HG02610 (cell line): ENCODE measurements around the gene MYO1G.

Experiments
- ATAC-seq: cut with Tn5 transposase; IDR thresholded peaks from one replicate; pipeline ENCODE4 v1.9.1; 2021; ENCODE audit warnings: mild to moderate bottlenecking, moderate library complexity; ENCODE audit not compliant: unreplicated experiment

Gene MYO1G

DNA sequence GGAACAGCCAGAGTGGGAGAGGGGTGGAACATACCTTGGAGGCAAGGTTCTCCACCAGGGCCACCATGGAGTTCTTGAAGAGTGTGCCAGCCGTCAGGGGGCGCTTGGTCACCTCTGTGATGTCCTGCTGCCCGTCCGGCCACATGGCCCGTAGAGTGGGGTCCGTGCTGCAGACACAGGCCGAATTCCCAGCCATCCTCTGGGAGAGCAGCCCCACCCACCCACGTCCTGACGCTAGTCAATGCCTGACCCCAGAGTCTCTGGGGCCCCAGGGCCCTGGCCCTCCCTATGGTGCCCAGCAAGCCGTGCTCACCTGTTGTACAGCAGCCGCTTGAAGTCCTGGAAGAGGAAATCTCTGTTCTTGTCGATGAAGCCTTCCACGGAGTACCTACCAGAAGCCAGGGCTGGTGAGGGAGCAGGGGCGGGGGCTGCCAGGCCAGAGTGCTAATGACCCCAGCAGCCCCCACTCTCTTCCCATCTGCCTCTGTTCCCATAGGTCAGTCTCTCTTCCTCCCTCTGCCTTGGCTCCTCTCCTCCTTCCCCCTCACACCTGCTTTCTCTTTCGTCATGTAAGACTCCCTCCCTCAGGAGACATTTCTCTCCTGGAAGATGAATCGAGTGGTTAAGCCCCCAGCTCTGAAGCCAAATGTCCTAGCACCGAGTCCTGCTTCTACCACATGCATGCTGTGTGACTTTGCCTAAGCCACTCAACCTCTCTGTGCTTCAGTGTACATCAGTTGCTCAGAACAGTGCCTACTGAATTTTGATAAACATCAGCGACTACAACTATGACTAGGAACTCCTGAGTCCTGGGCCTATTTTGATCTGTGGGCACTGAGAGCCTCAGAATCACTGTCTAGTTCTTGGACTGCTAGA lies 11.0 kb downstream of the MYO1G start:
- no peak for ATAC-seq

GRCh38 chr7:44966731-44967538 lies 11.9 kb downstream of the MYO1G start:
- no peak for ATAC-seq

DNA sequence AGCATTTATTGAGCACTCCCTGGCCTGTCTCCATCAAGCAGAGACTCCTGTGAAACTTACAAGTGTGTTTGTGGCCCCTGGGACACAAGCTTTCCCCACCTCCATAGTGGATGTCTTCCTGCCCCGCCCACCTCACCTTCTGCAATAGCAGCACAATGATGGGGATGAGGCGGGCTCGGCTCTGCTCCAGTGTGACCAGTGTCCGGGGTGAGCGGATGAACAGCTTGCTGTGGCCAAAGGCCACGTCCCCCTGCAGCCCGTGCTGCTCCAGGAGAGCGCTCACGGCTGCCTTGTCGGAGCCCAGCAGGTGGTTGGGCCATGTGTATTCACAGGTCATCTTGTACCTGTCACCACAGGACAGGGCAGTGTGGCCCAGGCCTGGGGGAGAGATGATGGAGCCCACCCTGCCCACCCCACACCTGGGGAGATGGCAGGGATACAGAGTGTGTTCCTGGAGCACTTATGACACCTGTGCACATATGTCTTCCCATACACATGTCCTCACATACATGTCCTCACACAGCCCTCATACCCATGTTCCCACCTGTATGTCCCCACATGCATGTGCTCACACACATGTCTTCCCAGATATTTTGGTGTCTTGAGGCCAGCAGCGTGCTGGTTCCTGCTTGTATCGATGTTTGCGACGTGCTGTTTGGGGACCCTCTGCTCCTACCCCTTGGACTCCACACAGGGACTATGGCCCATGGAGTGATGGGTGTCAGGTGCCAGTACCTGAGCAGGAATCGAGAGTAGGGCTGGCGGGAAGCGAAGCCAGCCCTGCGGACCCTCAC lies 12.7 kb downstream of the MYO1G start:
- no peak for ATAC-seq

- no peak for ATAC-seq
Measured at GRCh38 chr7:44965441-44965903, 13.3 kb downstream of the MYO1G start.

DNA sequence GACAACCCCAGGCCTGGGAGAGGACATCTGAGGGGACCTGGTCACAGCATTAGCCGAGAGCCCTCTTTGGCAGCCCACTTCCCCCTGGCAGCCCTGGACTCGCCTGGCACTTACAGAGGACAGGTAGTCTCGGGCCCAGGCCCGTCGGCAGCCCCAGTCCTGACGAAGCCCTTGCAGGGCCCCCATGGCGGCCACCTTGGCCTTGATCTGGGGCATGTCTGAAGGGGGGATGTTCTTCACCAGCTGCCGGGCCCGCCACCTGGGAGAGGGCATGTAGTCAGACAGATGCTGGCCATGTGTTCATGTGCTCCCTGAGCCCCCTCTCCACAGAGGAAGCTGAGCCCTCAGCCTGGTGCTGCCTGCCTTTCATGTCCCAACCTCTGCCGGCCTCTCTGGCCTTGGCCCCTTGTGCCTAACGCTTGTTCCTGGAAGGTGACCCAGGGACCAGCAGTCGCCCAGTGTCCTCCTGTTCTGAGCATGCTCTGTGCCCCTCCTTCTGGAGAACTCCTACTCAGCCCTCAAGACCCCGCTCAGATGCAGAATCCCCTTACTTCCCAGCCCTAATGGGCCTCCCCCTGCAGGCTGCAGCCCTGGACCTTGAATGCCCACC lies 13.9 kb downstream of the MYO1G start:
- no peak for ATAC-seq

DNA sequence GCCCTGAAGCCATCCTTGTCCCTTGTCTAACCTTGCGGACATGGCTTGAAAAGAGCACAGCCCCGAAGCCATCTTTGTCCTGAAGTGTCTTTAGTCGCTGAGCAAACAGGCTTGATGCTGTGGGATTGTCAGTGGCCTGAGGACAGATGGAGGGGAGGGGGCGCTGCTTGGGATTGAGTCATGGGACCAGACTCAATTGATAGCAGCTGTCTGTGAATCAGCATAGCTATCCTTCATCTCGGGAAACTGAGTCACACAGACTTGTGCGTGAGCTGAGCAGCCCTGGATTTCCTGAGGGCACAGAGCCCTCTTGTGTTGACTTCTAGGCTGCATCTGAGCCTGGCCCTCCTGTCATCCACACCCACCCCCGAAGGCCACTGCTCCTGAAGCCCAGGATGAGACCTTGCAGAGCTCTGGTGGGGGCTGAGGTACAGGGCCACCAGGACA lies 14.4 kb downstream of the MYO1G start:
- ATAC-seq, result no peak

DNA sequence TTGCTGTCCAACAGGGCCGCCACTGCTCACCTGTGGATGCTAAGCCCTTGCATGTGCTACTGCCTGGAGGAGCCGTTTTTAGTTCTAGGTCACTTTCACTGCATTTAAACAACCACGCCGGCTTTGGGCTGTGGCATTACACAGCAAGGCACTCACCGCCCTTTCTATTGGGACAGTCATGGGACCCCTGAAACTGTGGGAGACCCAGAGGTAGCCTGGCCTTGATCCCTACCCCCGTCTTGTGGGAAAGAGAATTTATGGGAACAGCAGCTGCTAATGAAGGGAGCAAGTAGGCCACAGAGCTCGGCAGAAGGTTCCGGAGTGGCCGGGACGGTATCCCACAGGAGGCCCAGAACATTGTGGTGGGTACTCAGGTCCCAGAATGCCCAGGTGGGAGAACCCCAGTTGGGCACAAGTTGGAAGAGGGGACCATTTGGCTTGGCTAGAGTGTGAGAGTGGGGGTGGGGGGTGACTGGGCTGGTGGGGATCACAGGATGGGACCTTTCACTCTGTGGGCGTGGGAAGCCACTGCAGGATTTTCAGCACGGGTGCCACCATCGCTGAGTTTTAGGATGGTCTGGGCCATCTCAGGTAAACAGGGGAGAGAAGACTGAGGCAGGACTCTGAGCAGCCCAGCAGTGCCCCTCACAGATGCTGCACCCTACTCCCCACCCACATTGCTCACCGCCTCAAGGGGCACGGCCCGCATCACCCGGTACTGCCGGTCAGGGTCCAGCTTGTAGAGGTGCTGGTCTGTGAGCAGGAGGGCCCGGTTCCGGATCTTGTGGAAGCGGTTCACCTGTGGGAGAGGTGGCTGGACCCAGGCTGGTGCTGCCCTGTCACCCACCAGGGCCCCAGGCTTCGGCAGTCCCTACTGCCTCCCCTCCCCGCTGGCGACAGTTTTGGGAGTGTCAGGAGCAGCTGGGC lies 15.2 kb downstream of the MYO1G start:
- no peak for ATAC-seq

- ATAC-seq, result no peak
Measured at GRCh38 chr7:44962483-44963251, 16.1 kb downstream of the MYO1G start.

DNA sequence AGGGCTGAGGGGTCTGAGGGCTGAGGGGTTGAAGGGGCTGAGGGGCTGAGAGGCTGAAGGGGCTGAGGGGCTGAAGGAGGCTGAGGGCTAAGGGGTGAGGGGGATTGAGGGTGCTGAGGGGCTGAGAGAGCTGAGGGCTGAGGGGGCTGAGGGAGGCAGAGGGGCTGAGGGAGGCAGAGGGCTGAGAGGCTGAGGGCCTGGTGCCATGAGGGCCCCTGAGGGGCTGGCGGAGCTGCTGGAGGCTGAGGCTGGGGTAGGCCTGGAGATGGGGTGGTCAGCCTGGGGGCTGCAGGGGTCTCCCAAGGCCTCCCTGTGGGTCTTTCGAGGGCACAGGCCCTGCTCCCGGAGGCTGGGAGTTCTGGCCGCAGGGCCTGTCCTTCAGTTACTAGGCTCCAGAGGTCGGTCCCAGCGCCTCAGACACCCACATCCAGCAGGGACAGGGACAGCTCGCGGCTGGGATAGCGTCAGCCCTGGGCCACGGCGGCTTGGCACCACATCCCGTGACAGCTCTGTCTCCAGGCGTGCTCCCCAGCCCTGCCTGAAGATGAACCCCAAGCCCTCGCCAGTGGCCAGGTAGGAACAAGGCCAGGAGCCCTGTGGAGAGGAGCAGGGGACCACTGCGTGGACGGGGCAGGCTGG lies 16.9 kb downstream of the MYO1G start:
- no peak for ATAC-seq

DNA sequence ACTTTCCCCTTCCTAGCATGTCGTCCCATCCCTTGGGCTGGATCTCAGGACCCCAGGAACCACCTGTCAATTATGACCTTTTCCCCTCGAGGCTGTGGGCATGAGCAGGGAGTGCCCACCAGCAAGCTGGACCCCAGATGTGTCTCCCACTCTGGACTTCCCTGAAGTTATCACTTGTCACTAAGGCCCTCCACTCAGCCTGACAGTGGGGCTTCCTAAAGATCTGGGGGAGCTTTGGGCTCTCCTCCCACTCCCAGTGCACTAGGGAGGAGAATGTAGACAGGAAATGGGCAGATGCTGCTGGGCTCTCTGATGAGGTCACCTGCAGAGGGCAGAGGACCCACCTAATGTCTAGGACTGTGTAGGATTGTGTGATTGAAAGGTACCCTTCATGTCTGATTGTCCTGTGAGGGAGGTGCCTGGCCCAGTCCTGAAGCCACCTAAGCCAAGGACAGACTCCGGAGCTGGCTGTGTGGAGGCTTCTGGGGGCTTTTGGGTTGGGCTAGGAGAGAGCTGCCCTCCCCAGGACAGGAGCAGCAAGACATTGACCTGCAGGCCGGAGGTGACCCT lies 18.7 kb downstream of the MYO1G start:
- ATAC-seq, result no peak

DNA sequence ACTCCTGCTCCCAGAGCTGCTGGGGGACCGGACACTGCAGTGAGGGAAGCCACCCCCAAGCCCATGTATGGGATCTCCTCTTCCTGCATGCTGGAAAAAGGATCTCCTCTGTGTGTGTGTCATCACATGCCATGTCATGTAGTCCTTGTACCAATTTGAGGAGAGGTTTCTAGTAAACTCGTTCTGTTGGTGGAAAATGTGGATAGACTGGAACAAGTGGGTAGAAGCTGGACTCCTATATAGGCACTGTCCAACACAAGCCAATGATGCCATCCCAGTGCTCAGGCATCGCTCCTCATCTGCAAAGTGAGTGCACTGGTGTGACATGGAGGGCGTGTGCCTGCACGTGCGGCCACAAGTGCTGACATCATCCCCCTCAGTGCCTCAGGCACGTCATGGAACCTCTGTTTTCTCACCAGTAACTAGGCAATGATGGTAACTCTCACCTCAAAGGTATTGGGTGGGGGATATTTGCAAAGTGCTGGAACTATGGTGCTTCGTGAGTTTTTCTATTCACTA lies 19.3 kb downstream of the MYO1G start:
- no peak for ATAC-seq

GRCh38 chr7:44958645-44959344 lies 20.0 kb downstream of the MYO1G start:
- ATAC-seq, result no peak

DNA sequence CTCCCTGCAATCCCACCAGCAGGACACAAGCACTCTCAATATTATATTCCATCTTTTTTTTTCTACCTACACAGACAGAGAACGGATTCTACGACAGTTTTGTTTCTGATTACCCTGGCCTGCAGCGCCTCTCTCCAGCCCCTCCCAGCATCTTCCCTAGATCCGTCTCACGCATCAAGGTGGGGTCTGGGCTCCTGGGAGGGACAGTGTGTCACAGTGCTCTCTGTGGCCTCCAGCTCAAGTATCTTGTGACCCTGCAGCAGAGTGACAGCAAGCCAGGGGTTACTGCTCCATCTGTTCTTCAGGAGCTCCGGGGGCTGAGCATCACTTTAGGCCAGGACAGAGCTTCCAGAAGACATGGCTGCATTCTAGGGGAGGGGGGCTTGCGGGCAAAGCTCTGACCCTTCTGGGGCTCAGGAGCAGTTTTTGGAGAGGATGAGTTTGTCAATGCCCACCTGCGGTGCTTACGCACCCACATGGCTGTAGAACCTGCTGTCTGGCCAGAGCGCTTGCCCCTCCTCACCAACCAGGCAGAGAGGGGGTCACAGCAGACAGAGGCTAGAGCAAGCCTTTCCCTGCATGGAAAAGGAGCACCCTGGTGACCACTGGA lies 22.6 kb downstream of the MYO1G start:
- no peak for ATAC-seq

DNA sequence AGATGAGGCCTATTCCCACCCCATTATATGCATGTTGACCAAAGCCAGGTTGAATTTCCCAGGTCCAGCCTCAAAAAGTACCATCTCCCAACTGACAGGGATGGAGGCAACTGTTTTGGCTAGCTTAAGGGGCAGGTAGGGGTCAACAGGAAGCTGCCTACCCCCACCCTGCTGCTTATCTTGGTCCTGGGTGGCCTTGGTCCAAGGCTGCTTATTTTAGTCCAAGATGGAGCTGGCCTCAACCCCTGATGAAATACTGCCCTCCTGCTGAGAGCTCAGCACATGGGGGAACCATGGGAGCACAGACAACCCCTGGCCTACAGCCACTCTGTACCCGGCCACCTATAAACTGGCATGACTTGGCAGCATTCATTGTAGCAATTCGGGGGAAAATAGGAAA lies 23.1 kb downstream of the MYO1G start:
- no peak for ATAC-seq

GRCh38 chr7:44953156-44953555 lies 25.7 kb downstream of the MYO1G start:
- ATAC-seq, result no peak

DNA sequence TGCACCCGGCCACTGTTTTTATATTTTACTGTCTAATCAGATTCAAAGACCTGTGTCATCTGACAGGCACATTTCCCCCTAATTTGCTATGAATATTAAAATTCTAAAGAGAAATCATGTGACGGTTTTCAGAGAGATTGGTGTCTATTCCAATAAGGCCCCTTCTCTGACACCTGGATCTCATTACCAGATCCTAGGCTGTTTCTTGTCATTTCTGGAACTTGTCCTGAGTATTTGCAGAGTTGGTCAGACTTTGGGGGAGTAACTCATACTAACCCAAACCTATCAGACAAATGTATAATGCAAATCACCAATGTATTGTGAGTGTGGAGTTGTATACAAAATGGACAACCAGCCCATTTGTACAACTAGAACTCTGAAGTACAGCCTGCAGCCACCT lies 29.5 kb downstream of the MYO1G start:
- ATAC-seq, result no peak

DNA sequence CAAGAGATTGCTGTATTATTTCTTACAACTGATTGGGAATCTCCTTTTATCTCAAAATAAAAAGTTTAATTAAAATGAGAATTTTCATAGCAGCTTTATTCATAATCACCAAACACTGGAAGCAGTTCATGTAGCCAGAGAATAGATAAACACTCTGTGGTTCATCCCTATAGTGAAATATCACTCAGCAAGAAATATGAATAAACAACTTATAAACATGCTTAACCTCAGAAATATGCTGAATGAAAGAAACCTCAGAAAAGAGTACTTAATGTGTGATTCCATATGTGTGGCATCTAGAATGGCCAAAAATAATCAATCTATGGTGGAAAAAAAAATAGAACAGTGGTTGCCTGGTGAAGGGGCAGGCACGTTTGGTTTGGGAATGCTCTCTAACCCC lies 33.3 kb downstream of the MYO1G start:
- no peak for ATAC-seq
